GM23248 (cell line): ENCODE data around the gene RWDD2A.

Experiments used
- EZH2 ChIP-seq: fragments of 200-600 bp; sonication (generic); IDR thresholded peaks from 2 replicates; pipeline ENCODE4 v1.6.1; 2018; ENCODE audit warnings: antibody characterized with exemption, mild to moderate bottlenecking; ENCODE audit not compliant: insufficient read depth, poor library complexity, severe bottlenecking
- EZH2phosphoT487 ChIP-seq: fragments of 200-600 bp; sonication (generic); IDR thresholded peaks from 2 replicates; pipeline ENCODE4 v1.6.1; 2018; ENCODE audit warnings: antibody characterized with exemption, moderate library complexity, mild to moderate bottlenecking, low read depth; ENCODE audit not compliant: insufficient read depth

- TF ChIP-seq EZH2phosphoT487 (no peak), EZH2 (no peak)
These were observed at the start of gene RWDD2A, which contains the start of gene PGM3 for GRCh38 chr6:83192871-83193746.
